GM23338 (cell line): Measurements from ENCODE around the gene SLC9A9. TPM values are rescaled to one million over a fixed set of nuclear protein-coding genes. Genes with fewer than 3 reads are reported as not detected.
A peak's percentile ranks its signal among the peaks of the same experiment; 100 is the strongest.
"Not testable (repeated sequence)": the region's sequence is repeated elsewhere in the genome, so short reads cannot be mapped to it uniquely, and the experiment has no call there.

Experiments used
- ATAC-seq: fragments of 200-7000 bp; cut with Tn5 transposase; 3 replicates; pipeline ENCODE4 v1.9.1; 2020
- DNase-seq: peaks from one replicate; pipeline ENCODE4 v3.0.0-alpha.2; 2015; ENCODE audit warnings: low spot score
- H2AFZ ChIP-seq: fragments of 200-600 bp; sonication (generic); 2 replicates; pipeline ENCODE4 v1.8.0; 2016; ENCODE audit warnings: antibody characterized with exemption, mild to moderate bottlenecking, moderate library complexity
- H3F3A ChIP-seq: fragments of 200-600 bp; sonication (generic); replicated peaks from 2 replicates; pipeline ENCODE4 v1.8.0; 2017; ENCODE audit warnings: antibody characterized with exemption, mixed run types, low read depth
- H3K27ac ChIP-seq: fragments of 200-600 bp; sonication (generic); 2 replicates; pipeline ENCODE4 v1.6.1; 2016; ENCODE audit warnings: low read depth
- H3K27me3 ChIP-seq: fragments of 200-600 bp; sonication (generic); 2 replicates; pipeline ENCODE4 v1.8.0; 2016; ENCODE audit warnings: mild to moderate bottlenecking, mixed run types, moderate library complexity; ENCODE audit not compliant: insufficient read depth
- H3K36me3 ChIP-seq: fragments of 200-600 bp; sonication (generic); 2 replicates; pipeline ENCODE4 v1.8.0; 2016; ENCODE audit warnings: mild to moderate bottlenecking; ENCODE audit not compliant: insufficient read depth
- H3K4me1 ChIP-seq: fragments of 200-600 bp; sonication (generic); 2 replicates; pipeline ENCODE4 v1.8.0; 2016; ENCODE audit warnings: mild to moderate bottlenecking, moderate library complexity; ENCODE audit not compliant: insufficient read depth
- H3K4me2 ChIP-seq: fragments of 200-600 bp; sonication (generic); 2 replicates; pipeline ENCODE4 v1.7.1; 2017; ENCODE audit warnings: mixed run types
- H3K4me3 ChIP-seq: fragments of 200-600 bp; sonication (generic); 2 replicates; pipeline ENCODE4 v1.6.1; 2016; ENCODE audit warnings: mixed run types
- H3K79me2 ChIP-seq: fragments of 200-600 bp; sonication (generic); replicated peaks from 2 replicates; pipeline ENCODE4 v1.8.0; 2017; ENCODE audit warnings: mild to moderate bottlenecking; ENCODE audit not compliant: insufficient read depth
- H3K9me2 ChIP-seq: fragments of 200-600 bp; sonication (generic); 2 replicates; pipeline ENCODE4 v1.8.0; 2017; ENCODE audit not compliant: insufficient read depth
- H4K20me1 ChIP-seq: fragments of 200-600 bp; sonication (generic); replicated peaks from 2 replicates; pipeline ENCODE4 v1.8.0; 2017; ENCODE audit warnings: mild to moderate bottlenecking; ENCODE audit not compliant: insufficient read depth
- H3K27ac Mint-ChIP-seq: 2 replicates; pipeline ENCODE4 v1.8.0; 2020; ENCODE audit warnings: inconsistent platforms, mild to moderate bottlenecking, moderate library complexity, mixed read lengths
- H3K27me3 Mint-ChIP-seq: 3 replicates; pipeline ENCODE4 v1.8.0; 2022; ENCODE audit warnings: low read depth, mild to moderate bottlenecking, moderate library complexity, mixed read lengths, inconsistent platforms; ENCODE audit not compliant: insufficient read depth, poor library complexity
- H3K36me3 Mint-ChIP-seq: 3 replicates; pipeline ENCODE4 v1.8.0; 2021; ENCODE audit warnings: low read depth, mild to moderate bottlenecking, inconsistent platforms, moderate library complexity, mixed read lengths
- H3K4me1 Mint-ChIP-seq: 3 replicates; pipeline ENCODE4 v1.8.0; 2020; ENCODE audit warnings: mild to moderate bottlenecking, inconsistent platforms, mixed read lengths
- H3K4me3 Mint-ChIP-seq: 3 replicates; pipeline ENCODE4 v1.8.0; 2021; ENCODE audit warnings: moderate library complexity, mild to moderate bottlenecking, inconsistent platforms, mixed read lengths
- H3K9me3 Mint-ChIP-seq: 3 replicates; pipeline ENCODE4 v1.8.0; 2020; ENCODE audit warnings: moderate library complexity, mild to moderate bottlenecking, inconsistent platforms, mixed read lengths
- CREB1 ChIP-seq: fragments of 250-450 bp; sonication (Bioruptor Pico); IDR thresholded peaks from 2 replicates; pipeline ENCODE4 v1.5.0; 2020; ENCODE audit warnings: low read depth, mild to moderate bottlenecking, moderate library complexity
- ETS1 ChIP-seq: IDR thresholded peaks from 2 replicates; pipeline ENCODE4 v1.6.1; 2016; ENCODE audit warnings: antibody characterized with exemption
- EZH2 ChIP-seq: fragments of 200-600 bp; sonication (generic); IDR thresholded peaks from one replicate; pipeline ENCODE4 v1.8.0; 2017; ENCODE audit warnings: antibody characterized with exemption, mild to moderate bottlenecking, low read depth; ENCODE audit not compliant: unreplicated experiment
- REST ChIP-seq: IDR thresholded peaks from one replicate; pipeline ENCODE4 v1.6.1; 2018; ENCODE audit warnings: antibody characterized with exemption; ENCODE audit not compliant: unreplicated experiment
- STAT1 ChIP-seq: IDR thresholded peaks from one replicate; pipeline ENCODE4 v1.6.1; 2016; ENCODE audit warnings: antibody characterized with exemption; ENCODE audit not compliant: unreplicated experiment
- ZNF114 ChIP-seq: fragments of 250-450 bp; sonication (Bioruptor Pico); IDR thresholded peaks from 2 replicates; pipeline ENCODE4 v1.5.0; 2020; ENCODE audit warnings: mild to moderate bottlenecking, moderate library complexity
- ZNF331 ChIP-seq: fragments of 250-450 bp; sonication (Bioruptor Pico); IDR thresholded peaks from 2 replicates; pipeline ENCODE4 v1.5.0; 2020; ENCODE audit warnings: low read depth, mild to moderate bottlenecking, moderate library complexity
- polyA plus RNA-seq: library from polyadenylated mRNA; unstranded; fragments of >200 nt; fragmentation: Nextera tagmentation; extraction: Ambion mirVana; gene quantifications from 2 replicates; pipeline ENCODE4 v1.2.1, GENCODE V29; 2016
- total RNA-seq: library from RNA; depleted of rRNA; stranded (reverse); fragments of >200 nt; shearing (Covaris generic); gene quantifications from 2 replicates; pipeline ENCODE4 v1.2.3, GENCODE V29; 2014
- TF ChIP-seq, protein P1 (sequence below), 2 experiments: fragments of 200-600 bp in 1 of 2; sonication (generic) in 1 of 2; conservative IDR thresholded peaks; 2 replicates each; pipeline versions ENCODE4 v1.5.1 to v1.6.1; 2016 to 2017; ENCODE audit warnings: antibody characterized with exemption in 2 of 2, low read depth in 2 of 2, mild to moderate bottlenecking in 2 of 2, moderate library complexity in 1 of 2

SLC9A9 gene
- total and polyA plus RNA-seq, 2 experiments from 2014 or later: 1.3 to 1.6 TPM

- no peak for TF ChIP-seq REST
- TF ChIP-seq ZNF114 (CRISPR knock-in tag): no peak
- no peak for TF ChIP-seq STAT1
- TF ChIP-seq EZH2: no peak
These were observed 40.2 kb downstream of the SLC9A9 start (continued) for GRCh38 chr3:143808030-143808429.

DNA sequence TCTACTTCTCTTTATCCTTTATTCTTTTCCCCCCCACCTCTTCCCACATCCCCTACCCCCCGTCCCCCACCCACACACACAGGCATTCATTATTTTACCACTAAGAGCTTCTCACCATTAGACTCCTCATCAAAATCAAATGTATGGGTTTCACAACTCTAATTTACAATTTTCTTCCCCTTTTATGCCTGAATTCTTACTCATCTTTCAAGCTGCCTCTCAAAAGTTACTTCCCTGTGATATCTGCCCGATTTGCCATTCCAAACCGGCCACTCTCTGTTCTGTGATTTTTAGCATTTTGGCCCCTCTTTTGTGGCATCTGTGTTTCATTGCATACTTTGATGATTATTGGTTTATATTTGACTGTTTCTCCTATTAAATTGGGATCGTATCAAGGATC lies 42.2 kb downstream of the SLC9A9 start:
- Histone ChIP-seq H3K36me3 (no peaks in the 10 kb centered on the region), H3K79me2 (no peaks in the 10 kb centered on the region), H3F3A (no peaks in the 10 kb centered on the region), H3K4me3 (no peak overlapping the region), H3K27me3 (no peaks in the 10 kb centered on the region), H2AFZ (peak overlapping the region; percentile 94; the same call in 1 of the 2 replicates), H3K4me1 (peaks cover 10% of the 10 kb centered on the region; the same call in 1 of the 2 replicates), H3K9me2 (no peaks in the 10 kb centered on the region), H4K20me1 (no peaks in the 10 kb centered on the region), H3K4me2 (peak overlapping the region; percentile 58; the same call in 1 of the 2 replicates), H3K27ac (peak overlapping the region; percentile 60; the same call in 1 of the 2 replicates)
- H3K36me3 Mint-ChIP-seq: no peaks in the 10 kb centered on the region
- TF ChIP-seq ETS1 (no peak), ZNF331 (CRISPR knock-in tag) (no peak), STAT1 (no peak)
- TF ChIP-seq, protein P1, sequence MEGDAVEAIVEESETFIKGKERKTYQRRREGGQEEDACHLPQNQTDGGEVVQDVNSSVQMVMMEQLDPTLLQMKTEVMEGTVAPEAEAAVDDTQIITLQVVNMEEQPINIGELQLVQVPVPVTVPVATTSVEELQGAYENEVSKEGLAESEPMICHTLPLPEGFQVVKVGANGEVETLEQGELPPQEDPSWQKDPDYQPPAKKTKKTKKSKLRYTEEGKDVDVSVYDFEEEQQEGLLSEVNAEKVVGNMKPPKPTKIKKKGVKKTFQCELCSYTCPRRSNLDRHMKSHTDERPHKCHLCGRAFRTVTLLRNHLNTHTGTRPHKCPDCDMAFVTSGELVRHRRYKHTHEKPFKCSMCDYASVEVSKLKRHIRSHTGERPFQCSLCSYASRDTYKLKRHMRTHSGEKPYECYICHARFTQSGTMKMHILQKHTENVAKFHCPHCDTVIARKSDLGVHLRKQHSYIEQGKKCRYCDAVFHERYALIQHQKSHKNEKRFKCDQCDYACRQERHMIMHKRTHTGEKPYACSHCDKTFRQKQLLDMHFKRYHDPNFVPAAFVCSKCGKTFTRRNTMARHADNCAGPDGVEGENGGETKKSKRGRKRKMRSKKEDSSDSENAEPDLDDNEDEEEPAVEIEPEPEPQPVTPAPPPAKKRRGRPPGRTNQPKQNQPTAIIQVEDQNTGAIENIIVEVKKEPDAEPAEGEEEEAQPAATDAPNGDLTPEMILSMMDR (conservative IDR thresholded peaks at IDR 0.05; ENCODE audit: low read depth in 2 of 2): no peak
- ATAC-seq: no peak
- H3K4me3 Mint-ChIP-seq: no peak overlapping the region
- no peaks in the 10 kb centered on the region for H3K9me3 Mint-ChIP-seq
- no peak overlapping the region; the same call in none of the 2 replicates for H3K27ac Mint-ChIP-seq
- peaks cover 20% of the 10 kb centered on the region for H3K4me1 Mint-ChIP-seq
- H3K27me3 Mint-ChIP-seq: peaks cover 3% of the 10 kb centered on the region
- no peak for DNase-seq

GRCh38 chr3:143805476-143805875 lies 42.8 kb downstream of the SLC9A9 start:
- Mint-ChIP-seq H3K27ac (peak overlapping the region; percentile 72), H3K4me1 (peaks cover 16% of the 10 kb centered on the region)
- H3K9me3 Mint-ChIP-seq, ATAC-seq, H3K36me3 Mint-ChIP-seq, H3K9me2 ChIP-seq, H3K4me3 Mint-ChIP-seq, H3K36me3 ChIP-seq, H3K4me2 ChIP-seq, H3K4me3 ChIP-seq, H3K27me3 Mint-ChIP-seq, H3F3A ChIP-seq, H3K27me3 ChIP-seq, H3K79me2 ChIP-seq, H4K20me1 ChIP-seq: not testable (repeated sequence)
- peak overlapping the region; percentile 94; the same call in 1 of the 2 replicates for H2AFZ ChIP-seq
- TF ChIP-seq CREB1 (CRISPR knock-in tag): 0 out of 2 replicates have a peak, but pooled peaks have one; percentile 6
- peak; percentile 25 for DNase-seq
- peaks cover 10% of the 10 kb centered on the region; the same call in 1 of the 2 replicates for H3K4me1 ChIP-seq
- H3K27ac ChIP-seq: peak overlapping the region; percentile 79; the same call in 1 of the 2 replicates

- not testable (repeated sequence) for H3K9me2 ChIP-seq, H3K27ac ChIP-seq, H3K4me3 Mint-ChIP-seq, H3K27me3 Mint-ChIP-seq, H3K4me3 ChIP-seq, H3K4me1 Mint-ChIP-seq, ATAC-seq, H3F3A ChIP-seq, H3K36me3 ChIP-seq, H3K4me2 ChIP-seq, H3K27ac Mint-ChIP-seq, DNase-seq, H2AFZ ChIP-seq, H3K79me2 ChIP-seq, H4K20me1 ChIP-seq, H3K27me3 ChIP-seq
- Mint-ChIP-seq H3K9me3 (peaks cover 21% of the 10 kb centered on the region), H3K36me3 (peaks cover 20% of the 10 kb centered on the region)
- H3K4me1 ChIP-seq: peaks cover 11% of the 10 kb centered on the region; the same call in 1 of the 2 replicates
These were observed 47.2 kb downstream of the SLC9A9 start for GRCh38 chr3:143801046-143801445.
